Islet of Langerhans (tissue), 1 donor: Measurements from ENCODE around the gene RAB40C.

Source experiments
- FAIRE-seq: peaks from one replicate; lab custom pipeline; 2011; peaks lifted over from hg19 to GRCh38; lab: Jason Lieb, UNC

Gene RAB40C

GRCh38 chr16:648781-649589 is 59.1 kb downstream of the RAB40C start, which contains the start of gene WDR90:
TSS of gene WDR90 (plus strand) at chr16:649365. CDS start at chr16:649417, 52 bp downstream.
- peak; percentile 66 for FAIRE-seq

- no peak for FAIRE-seq
Measured at GRCh38 chr16:649631-650030, 59.8 kb downstream of the RAB40C start.

GRCh38 chr16:651844-652243 is 62.0 kb downstream of the RAB40C start:
- no peak for FAIRE-seq

GRCh38 chr16:652454-653305 is 62.8 kb downstream of the RAB40C start:
- FAIRE-seq = no peak

- FAIRE-seq = no peak
Measured at GRCh38 chr16:654034-654433, 64.2 kb downstream of the RAB40C start.

- no peak for FAIRE-seq
Measured at GRCh38 chr16:657487-657886, 67.6 kb downstream of the RAB40C start.

- FAIRE-seq = no peak
Measured at GRCh38 chr16:658679-659571, 69.1 kb downstream of the RAB40C start.

GRCh38 chr16:659618-660017 is 69.8 kb downstream of the RAB40C start:
- no peak for FAIRE-seq

GRCh38 chr16:660132-660458 is 70.2 kb downstream of the RAB40C start:
- FAIRE-seq = no peak

- FAIRE-seq = no peak
Measured at GRCh38 chr16:660459-661183, 70.8 kb downstream of the RAB40C start.

- FAIRE-seq = no peak
Measured at GRCh38 chr16:661184-661821, 71.4 kb downstream of the RAB40C start.

GRCh38 chr16:662095-662494 is 72.2 kb downstream of the RAB40C start:
- FAIRE-seq = no peak

- no peak for FAIRE-seq
Measured at GRCh38 chr16:662597-662996, 72.7 kb downstream of the RAB40C start.

GRCh38 chr16:666572-666971 is 76.7 kb downstream of the RAB40C start:
- FAIRE-seq = no peak

GRCh38 chr16:667113-667779 is 77.4 kb downstream of the RAB40C start:
- FAIRE-seq = no peak

- no peak for FAIRE-seq
Measured at GRCh38 chr16:667780-668518, 78.1 kb downstream of the RAB40C start, which contains the start of gene RHOT2. TSS of gene RHOT2 (plus strand) at chr16:668132. CDS start at chr16:668200, 68 bp downstream.

GRCh38 chr16:668519-669171 is 78.8 kb downstream of the RAB40C start:
- FAIRE-seq = no peak

- no peak for FAIRE-seq
Measured at GRCh38 chr16:669666-670065, 79.8 kb downstream of the RAB40C start.
